Superior temporal gyrus (tissue), 1 donor: Measurements from ENCODE around the gene PRR23A.

Source experiments
- DNase-seq: peaks from one replicate; pipeline ENCODE4 v3.0.0-alpha.2; 2016; ENCODE audit errors: extremely low spot score

PRR23A gene

DNA sequence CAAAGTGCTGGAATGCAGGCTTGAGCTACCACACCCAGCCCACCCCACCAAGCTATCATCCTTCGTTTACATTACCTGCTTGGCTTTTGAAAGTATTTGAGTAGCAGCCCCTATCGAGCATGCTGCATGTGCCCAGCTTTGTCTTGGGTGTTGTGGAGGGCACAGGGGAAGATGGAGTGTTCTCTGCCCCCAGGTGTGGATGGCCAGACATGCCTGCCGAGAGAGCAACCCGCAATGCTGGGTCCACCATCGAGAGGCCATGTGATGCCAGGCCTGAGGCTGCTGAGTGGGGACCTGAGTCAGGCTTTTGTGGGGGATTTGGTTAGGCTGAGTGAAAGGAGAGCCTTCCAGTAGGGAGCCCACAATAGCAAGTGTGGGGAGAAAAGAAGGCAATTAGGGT lies 33.1 kb downstream of the PRR23A start:
- no peak for DNase-seq

- no peak for DNase-seq
These were observed 34.2 kb downstream of the PRR23A start for GRCh38 chr3:138971766-138972320.

DNA sequence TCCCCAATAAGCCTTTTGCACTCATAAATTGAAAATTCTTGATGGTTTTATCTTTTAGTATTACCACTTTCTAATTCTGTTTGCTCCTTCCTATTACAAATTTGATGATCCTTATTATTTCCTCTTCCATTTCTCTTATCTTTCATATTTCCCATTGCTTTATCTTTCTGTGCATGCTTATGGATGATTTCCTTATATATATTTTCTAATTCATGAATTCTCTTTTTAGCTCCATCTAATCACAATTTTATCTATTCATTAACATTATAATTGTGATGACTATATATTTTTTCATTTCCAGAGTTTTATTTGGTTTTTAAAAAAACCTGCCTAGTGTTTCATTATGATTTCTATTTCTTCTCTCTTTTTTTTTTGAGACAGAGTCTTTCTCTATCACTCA lies 41.1 kb downstream of the PRR23A start:
- DNase-seq, result no peak

DNA sequence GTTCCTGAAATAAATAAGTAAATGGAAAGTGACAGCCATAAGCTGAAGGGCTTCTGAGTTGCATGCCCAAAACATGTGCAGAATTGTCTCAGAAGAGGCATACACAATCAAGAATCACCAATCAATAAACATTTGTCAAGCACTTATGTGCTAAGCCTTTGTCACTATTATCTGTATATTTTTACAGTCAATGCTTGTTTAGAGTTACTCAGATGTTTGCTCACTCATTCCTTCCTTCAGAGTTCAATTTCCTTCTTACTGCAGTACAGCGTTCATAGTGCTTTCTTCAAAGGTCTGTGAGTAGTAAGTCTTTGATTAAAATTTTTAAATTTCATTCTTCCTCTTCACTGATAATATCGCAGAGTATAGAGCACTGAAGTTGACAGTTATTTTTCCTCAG lies 41.8 kb downstream of the PRR23A start:
- no peak for DNase-seq

- no peak for DNase-seq
These were observed 43.1 kb downstream of the PRR23A start for GRCh38 chr3:138962854-138963560.

- DNase-seq, result no peak
These were observed 45.6 kb downstream of the PRR23A start for GRCh38 chr3:138960417-138960852.
